Erythroblast (primary cell): Measurements from ENCODE around the gene BBS9.

Source experiments
- GATA1 ChIP-seq: IDR thresholded peaks from 2 replicates; pipeline ENCODE4 v1.6.1; 2011; ENCODE audit warnings: low read depth, mild to moderate bottlenecking, control low read depth, low read length, moderate library complexity
- POLR2A ChIP-seq: IDR thresholded peaks from 2 replicates; pipeline ENCODE4 v1.6.1; 2011; ENCODE audit warnings: mild to moderate bottlenecking, low read length

DNA sequence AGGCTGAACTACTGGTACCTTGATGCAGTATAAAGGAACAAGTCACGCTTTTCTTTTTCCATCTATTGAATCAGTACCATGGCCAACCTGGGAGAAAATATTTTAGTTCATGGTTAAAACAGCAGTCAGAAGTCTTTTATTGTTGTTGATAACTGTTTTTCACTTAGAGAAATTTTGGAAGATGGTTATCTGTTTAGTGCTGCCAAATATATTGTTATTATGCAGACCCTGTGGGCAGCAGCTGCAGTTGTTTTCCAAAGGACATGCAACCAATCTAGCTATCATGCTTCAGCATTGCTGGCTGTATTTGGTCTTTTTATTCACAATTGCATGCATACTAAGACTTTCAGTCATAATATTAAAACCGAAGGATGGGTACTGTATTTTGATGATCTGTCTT is 169.5 kb downstream of the BBS9 start:
- TF ChIP-seq POLR2A (no peak), GATA1 (no peak)
